H1 (cell line): ENCODE results near the gene EPS8. TPM values are rescaled to one million over a fixed set of nuclear protein-coding genes. Genes with fewer than 3 reads are reported as not detected.
A peak's percentile ranks its signal among the peaks of the same experiment; 100 is the strongest.

Experiments
- CTCF ChIA-PET: fragments of 300-600 bp; sonication (Branson Sonifier 250); formaldehyde crosslinking; loops from one replicate; lab custom pipeline; 2021; ENCODE audit not compliant: partially characterized antibody; lab: Charles Lee
- POLR2A ChIA-PET: fragments of 300-600 bp; sonication (Branson Sonifier 250); formaldehyde crosslinking; loops from one replicate; lab custom pipeline; 2021; ENCODE audit warnings: inconsistent platforms; ENCODE audit not compliant: partially characterized antibody; lab: Charles Lee
- DNase-seq, 2 experiments: peaks; one replicate each; pipeline versions ENCODE4 v3.0.0 to v3.0.0-alpha.2; 2010 to 2022; ENCODE audit warnings: low spot score in 2 of 2, low read depth in 1 of 2, mixed read lengths in 1 of 2
- FAIRE-seq: peaks from 2 replicates; lab custom pipeline; 2011; peaks lifted over from hg19 to GRCh38; lab: Jason Lieb, UNC
- H2AFZ ChIP-seq: 2 replicates; pipeline ENCODE4 v1.8.1; 2012; ENCODE audit warnings: low read length, inconsistent platforms
- H2AK5ac ChIP-seq: 2 replicates; pipeline ENCODE4 v1.6.1; 2013; ENCODE audit warnings: low read depth, low read length
- H2BK120ac ChIP-seq: replicated peaks from 2 replicates; pipeline ENCODE3; 2013; ENCODE audit warnings: low read depth, low read length, inconsistent platforms
- H2BK12ac ChIP-seq: 2 replicates; pipeline ENCODE4 v1.6.1; 2013; ENCODE audit warnings: low read depth, low read length
- H2BK15ac ChIP-seq: 2 replicates; pipeline ENCODE4 v1.6.1; 2013; ENCODE audit warnings: low read length
- H2BK20ac ChIP-seq: 2 replicates; pipeline ENCODE4 v1.6.1; 2013; ENCODE audit warnings: low read length
- H2BK5ac ChIP-seq: 2 replicates; pipeline ENCODE4 v1.6.1; 2013; ENCODE audit warnings: low read depth, low read length
- H3K14ac ChIP-seq: 2 replicates; pipeline ENCODE4 v1.6.1; 2013; ENCODE audit warnings: inconsistent platforms; ENCODE audit not compliant: insufficient read length
- H3K18ac ChIP-seq: 2 replicates; pipeline ENCODE4 v1.6.1; 2013; ENCODE audit warnings: low read length; ENCODE audit errors: extremely low read depth
- H3K23ac ChIP-seq: 2 replicates; pipeline ENCODE4 v1.6.1; 2013; ENCODE audit warnings: inconsistent platforms; ENCODE audit not compliant: insufficient read length
- H3K23me2 ChIP-seq: 2 replicates; pipeline ENCODE4 v1.6.1; 2013; ENCODE audit warnings: low read depth, low read length
- H3K27ac ChIP-seq: 2 replicates; pipeline ENCODE4 v1.6.1; 2011; ENCODE audit warnings: low read depth, low read length, inconsistent platforms
- H3K27me3 ChIP-seq, 4 experiments: replicated peaks in 1 of 4; 1 replicate in 1 of 4; 2 replicates in 3 of 4; pipeline versions ENCODE4 v1.6.1 to v1.8.1; 2011 to 2013; ENCODE audit warnings: low read length in 3 of 4, mild to moderate bottlenecking in 3 of 4, inconsistent platforms in 2 of 4, mixed read lengths in 2 of 4, moderate library complexity in 1 of 4; ENCODE audit not compliant: control insufficient read depth in 3 of 4, insufficient read depth in 3 of 4; ENCODE audit errors: extremely low read depth in 1 of 4
- H3K36me3 ChIP-seq, 4 experiments: 2 replicates each; pipeline versions ENCODE4 v1.6.1 to v1.8.1; 2011 to 2013; ENCODE audit warnings: mild to moderate bottlenecking in 4 of 4, low read length in 3 of 4, moderate library complexity in 2 of 4, control low read depth in 1 of 4, inconsistent platforms in 1 of 4; ENCODE audit not compliant: insufficient read depth in 4 of 4, control insufficient read depth in 2 of 4
- H3K4ac ChIP-seq: replicated peaks from 2 replicates; pipeline ENCODE3; 2013; ENCODE audit warnings: low read length, low read depth, mixed read lengths, inconsistent platforms; ENCODE audit not compliant: insufficient read length
- H3K4me1 ChIP-seq, 4 experiments: replicated peaks in 1 of 4; 1 replicate in 1 of 4; 2 replicates in 3 of 4; pipeline versions ENCODE4 v1.6.1 to v1.8.1; 2011 to 2013; ENCODE audit warnings: low read length in 3 of 4, inconsistent platforms in 2 of 4, mixed read lengths in 1 of 4; ENCODE audit not compliant: insufficient read depth in 4 of 4, control insufficient read depth in 3 of 4
- H3K4me2 ChIP-seq, 2 experiments: 2 replicates each; pipeline versions ENCODE4 v1.6.1 to v1.8.1; 2011 to 2013; ENCODE audit warnings: low read depth in 2 of 2, low read length in 2 of 2, control low read depth in 1 of 2, inconsistent platforms in 1 of 2, mild to moderate bottlenecking in 1 of 2; ENCODE audit not compliant: insufficient read depth in 1 of 2
- H3K4me3 ChIP-seq, 4 experiments: fragments of 200-600, 300-600 bp in 1 of 4; sonication (generic), shearing (Covaris generic), sonication (Bioruptor Twin) in 1 of 4; 2 replicates each; pipeline versions ENCODE4 v1.5.1 to v1.8.1; 2011 to 2016; ENCODE audit warnings: low read length in 4 of 4, low read depth in 3 of 4, control low read depth in 2 of 4, inconsistent platforms in 2 of 4, mild to moderate bottlenecking in 2 of 4, mixed read lengths in 1 of 4, moderate library complexity in 1 of 4; ENCODE audit not compliant: insufficient read depth in 2 of 4; ENCODE audit errors: extremely low read depth in 1 of 4
- H3K56ac ChIP-seq: replicated peaks from 2 replicates; pipeline ENCODE3; 2013; ENCODE audit warnings: low read depth, mild to moderate bottlenecking, mixed read lengths, low read length, inconsistent platforms; ENCODE audit not compliant: insufficient read length
- H3K79me1 ChIP-seq: 2 replicates; pipeline ENCODE4 v1.6.1; 2013; ENCODE audit warnings: low read depth, low read length, control low read depth
- H3K79me2 ChIP-seq, 2 experiments: 2 replicates each; pipeline versions ENCODE4 v1.6.1 to v1.8.1; 2012 to 2013; ENCODE audit warnings: low read length in 2 of 2, mild to moderate bottlenecking in 2 of 2, inconsistent platforms in 1 of 2; ENCODE audit not compliant: insufficient read depth in 2 of 2, control insufficient read depth in 1 of 2
- H3K9ac ChIP-seq, 4 experiments: replicated peaks in 1 of 4; 1 replicate in 1 of 4; 2 replicates in 3 of 4; pipeline versions ENCODE4 v1.6.1 to v1.8.1; 2011 to 2013; ENCODE audit warnings: low read depth in 3 of 4, low read length in 3 of 4, control low read depth in 2 of 4, mild to moderate bottlenecking in 2 of 4, moderate library complexity in 2 of 4, inconsistent platforms in 1 of 4; ENCODE audit errors: extremely low read depth in 1 of 4
- H3K9me3 ChIP-seq, 2 experiments: 2 replicates each; pipeline versions ENCODE4 v1.6.1 to v1.8.1; 2012 to 2013; ENCODE audit warnings: mild to moderate bottlenecking in 2 of 2, moderate library complexity in 2 of 2, control low read depth in 1 of 2, inconsistent platforms in 1 of 2, low read depth in 1 of 2, low read length in 1 of 2, mixed read lengths in 1 of 2; ENCODE audit not compliant: insufficient read depth in 2 of 2
- H4K20me1 ChIP-seq, 2 experiments: replicated peaks in 1 of 2; 2 replicates each; pipeline versions ENCODE3 to v1.8.1; 2011 to 2013; ENCODE audit warnings: inconsistent platforms in 2 of 2, low read length in 2 of 2, mild to moderate bottlenecking in 1 of 2; ENCODE audit not compliant: insufficient read depth in 2 of 2, control insufficient read depth in 1 of 2
- H4K5ac ChIP-seq: 2 replicates; pipeline ENCODE4 v1.6.1; 2013; ENCODE audit warnings: low read length, low read depth, mixed read lengths, inconsistent platforms; ENCODE audit not compliant: insufficient read length
- H4K8ac ChIP-seq: 2 replicates; pipeline ENCODE4 v1.8.0; 2013; ENCODE audit warnings: mild to moderate bottlenecking, moderate library complexity, low read length, inconsistent platforms; ENCODE audit not compliant: insufficient read depth; ENCODE audit errors: extremely low read depth
- H4K91ac ChIP-seq: replicated peaks from 2 replicates; pipeline ENCODE3; 2013; ENCODE audit warnings: low read length, mixed read lengths, inconsistent platforms; ENCODE audit not compliant: insufficient read length
- CBX5 ChIP-seq: fragments of 300-800, 300-1000 bp; sonication (generic); IDR thresholded peaks from 2 replicates; pipeline ENCODE4 v1.7.1; 2016; ENCODE audit warnings: antibody characterized with exemption, low read length, low read depth
- PHF8 ChIP-seq: fragments of 200-600 bp; sonication (generic); conservative IDR thresholded peaks from 2 replicates; pipeline ENCODE4 v1.7.1; 2012; ENCODE audit warnings: low read depth, mild to moderate bottlenecking, inconsistent platforms, low read length, moderate library complexity
- TAF1 ChIP-seq: IDR thresholded peaks from 2 replicates; pipeline ENCODE4 v1.6.1; 2011; ENCODE audit warnings: mild to moderate bottlenecking, low read depth, low read length
- TCF12 ChIP-seq: IDR thresholded peaks from 2 replicates; pipeline ENCODE4 v1.6.1; 2011; ENCODE audit warnings: low read depth, mild to moderate bottlenecking, low read length
- USF2 ChIP-seq: IDR thresholded peaks from 2 replicates; pipeline ENCODE4 v1.6.1; 2011; ENCODE audit warnings: low read length, improper control_type of control experiment
- WGBS, 2 experiments: shearing (Covaris generic) in 1 of 2; methylation state at CpG; one replicate each; pipeline versions ENCODE4 v1.1.6 to v1.1.7; 2013 to 2015; ENCODE audit warnings: low lambda C conversion rate in 2 of 2, mixed read lengths in 2 of 2, inconsistent platforms in 1 of 2, low coverage in 1 of 2, missing lambda C conversion rate in 1 of 2; ENCODE audit not compliant: insufficient replicate concordance in 2 of 2, insufficient coverage in 1 of 2, insufficient read length in 1 of 2; ENCODE audit errors: extremely low coverage in 1 of 2, missing lambda C conversion rate in 1 of 2; 5-methylcytosine and 5-hydroxymethylcytosine counted together
- polyA plus RNA-seq, 7 experiments: library from polyadenylated mRNA; depleted of rRNA in 3 of 7; stranded (reverse) in 5 of 7; unstranded in 2 of 7; fragments of >200 nt in 5 of 7; fragments of 200-250 nt in 2 of 7; gene quantifications; 1 replicate in 5 of 7; 2 replicates in 1 of 7; 4 replicates in 1 of 7; pipeline versions ENCODE4 v1.2.1 to v1.2.3, GENCODE V29; 2011 to 2013; ENCODE audit warnings: missing spikeins in 2 of 7, mixed read lengths in 2 of 7
- total RNA-seq: library from RNA; stranded (reverse); fragmentation: NEBNext Ultra II Directional; extraction: Animal tissue kit (Norgen Biotek cat#: 25700); gene quantifications from 2 replicates; pipeline ENCODE4 v1.2.1, GENCODE V29; 2021

Gene EPS8
- total and polyA plus RNA-seq, 2 of the 8 experiments (the other 6 are each of a cell fraction or from before 2014, with no cell fraction given), result 3.0 to 4.6 TPM

- Histone ChIP-seq H2BK12ac (no peak overlapping the region), H3K9me3 (no peaks in the 10 kb centered on the region), H3K18ac (no peak overlapping the region), H3K23ac (no peak overlapping the region), H3K4ac (no peak overlapping the region), H3K4me2 (no peak overlapping the region), H2BK15ac (no peak overlapping the region), H3K36me3 (no peaks in the 10 kb centered on the region), H3K9ac (no peak overlapping the region), H2BK20ac (no peak overlapping the region), H3K4me3 (no peak overlapping the region), H2AFZ (peak overlapping the region; percentile 52; the same call in 1 of the 2 replicates), H3K56ac (no peak overlapping the region), H3K4me1 (no peaks in the 10 kb centered on the region), H4K20me1 (peaks cover 0 to 1% of the 10 kb centered on the region in 2 experiments), H4K8ac (no peak overlapping the region), H3K79me2 (no peaks in the 10 kb centered on the region), H2BK120ac (no peak overlapping the region), H4K91ac (no peak overlapping the region), H2BK5ac (no peak overlapping the region), H3K27me3 (no peaks in the 10 kb centered on the region), H4K5ac (no peak overlapping the region), H3K23me2 (no peaks in the 10 kb centered on the region), H3K27ac (no peak overlapping the region), H3K79me1 (no peaks in the 10 kb centered on the region), H3K14ac (no peak overlapping the region), H2AK5ac (no peak overlapping the region)
- CTCF ChIA-PET, result interaction anchor here (0.8 to 1.4 kb wide), 3 partner anchors 13 to 223 kb away, joined by 3 to 4 read pairs (median 4); no protein-coding TSS in a partner anchor
- POLR2A ChIA-PET, result no interaction called here
- DNase-seq (no peak), FAIRE-seq (no peak)
- 93% methylated on average over 2 of the region's 2 CpGs; no CpG with 5 or more reads in 1 of the 2 experiments for WGBS, 2 experiments
- TF ChIP-seq USF2 (no peak), TCF12 (no peak), PHF8 (no peak), CBX5 (no peak), TAF1 (no peak)
Measured at GRCh38 chr12:15808250-15808649, 19.1 kb upstream of the EPS8 start.
